ENCODE results near the gene OVOL1. TPM values are rescaled to one million over a fixed set of nuclear protein-coding genes. Genes with fewer than 3 reads are reported as not detected.
A peak's percentile ranks its signal among the peaks of the same experiment; 100 is the strongest.

Gene OVOL1
- total and polyA plus RNA-seq, 2 experiments from 2014 or later: 0.15 to 0.35 TPM

- Histone ChIP-seq H3K27ac (no peak overlapping the region), H3K4me3 (peak overlapping the region; percentile 48), H3K27me3 (no peaks in the 10 kb centered on the region), H3K4me1 (ENCODE audit: low read depth) (no peaks in the 10 kb centered on the region), H3K9me3 (ENCODE audit: low read depth) (no peaks in the 10 kb centered on the region), H3K36me3 (no peaks in the 10 kb centered on the region)
- peak in 1 of 2 donors; percentile 24 for DNase-seq (ENCODE audit: low read depth in 1 of 2, low spot score in 1 of 2)
- TF ChIP-seq CTCF (IDR thresholded peaks at IDR 0.05; ENCODE audit: low read depth, low read length): no peak
Observed at GRCh38 chr11:65817312-65817834, 30.5 kb downstream of the OVOL1 start.

DNA sequence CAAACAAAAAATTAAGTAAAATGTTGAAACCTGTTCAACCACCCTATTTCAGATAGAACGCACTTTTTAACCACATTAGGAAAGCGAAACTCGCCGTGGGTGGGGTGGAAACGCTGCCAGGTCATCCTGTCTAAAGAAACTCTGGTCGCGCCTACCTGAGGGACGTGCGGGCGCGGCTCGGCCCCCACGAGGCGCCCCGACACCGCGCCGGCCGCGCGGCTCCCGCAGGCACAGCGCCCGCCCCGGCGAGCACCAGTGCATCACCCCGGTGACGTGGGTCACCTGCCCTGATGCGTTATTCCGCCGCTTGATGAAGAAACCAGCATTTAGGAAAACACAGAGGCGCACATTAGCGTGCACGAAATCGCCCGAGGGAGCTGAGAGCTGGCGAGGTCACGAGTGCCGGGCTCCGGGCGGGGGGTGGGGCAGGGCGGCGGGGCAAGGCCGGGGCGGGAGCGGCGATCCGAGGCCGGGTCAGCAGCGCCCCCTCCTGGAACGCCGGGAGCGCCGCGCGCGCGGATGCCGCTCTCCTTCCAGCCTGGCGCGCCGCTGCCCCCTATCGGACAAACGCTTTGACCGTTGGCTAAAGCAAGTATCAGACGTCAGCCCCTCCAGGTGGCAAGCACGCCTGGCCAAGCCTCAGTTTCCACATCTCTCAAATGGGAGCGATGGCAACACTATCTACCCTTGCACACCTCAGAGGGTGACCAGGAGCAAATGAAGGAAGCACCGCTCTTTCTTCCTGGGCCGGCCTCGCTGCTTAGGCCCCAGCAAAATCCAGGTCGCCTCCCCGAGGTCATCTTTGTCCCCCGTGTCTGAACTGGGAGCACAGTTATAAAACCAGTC, 31.2 kb downstream of the OVOL1 start:
- peak; percentile 92 for TF ChIP-seq CTCF (IDR thresholded peaks at IDR 0.05; ENCODE audit: low read depth, low read length)
- H3K4me3 ChIP-seq: peak overlapping the region; percentile 48
- H3K9me3 ChIP-seq (ENCODE audit: low read depth): no peaks in the 10 kb centered on the region
- DNase-seq (ENCODE audit: low read depth in 1 of 2, low spot score in 1 of 2): peak; percentile 91 to 94
- peak overlapping the region; percentile 31 for H3K27ac ChIP-seq
- H3K27me3 ChIP-seq: no peaks in the 10 kb centered on the region
- H3K36me3 ChIP-seq: no peaks in the 10 kb centered on the region
- no peaks in the 10 kb centered on the region for H3K4me1 ChIP-seq (ENCODE audit: low read depth)

GRCh38 chr11:65821107-65821506, 34.2 kb downstream of the OVOL1 start:
- no peaks in the 10 kb centered on the region for H3K9me3 ChIP-seq (ENCODE audit: low read depth)
- no peaks in the 10 kb centered on the region for H3K27me3 ChIP-seq
- H3K4me3 ChIP-seq: no peak overlapping the region
- no peak for DNase-seq (ENCODE audit: low read depth in 1 of 2, low spot score in 1 of 2)
- no peak overlapping the region for H3K27ac ChIP-seq
- H3K36me3 ChIP-seq: no peaks in the 10 kb centered on the region
- H3K4me1 ChIP-seq (ENCODE audit: low read depth): no peaks in the 10 kb centered on the region
- TF ChIP-seq CTCF (IDR thresholded peaks at IDR 0.05; ENCODE audit: low read depth, low read length): no peak

- H3K4me1 ChIP-seq (ENCODE audit: low read depth): no peaks in the 10 kb centered on the region
- no peaks in the 10 kb centered on the region for H3K9me3 ChIP-seq (ENCODE audit: low read depth)
- no peaks in the 10 kb centered on the region for H3K27me3 ChIP-seq
- DNase-seq (ENCODE audit: low read depth in 1 of 2, low spot score in 1 of 2): no peak
- TF ChIP-seq CTCF (IDR thresholded peaks at IDR 0.05; ENCODE audit: low read depth, low read length): no peak
- no peaks in the 10 kb centered on the region for H3K36me3 ChIP-seq
- H3K27ac ChIP-seq: no peak overlapping the region
- H3K4me3 ChIP-seq: no peak overlapping the region
Observed at GRCh38 chr11:65822776-65823528, 36.1 kb downstream of the OVOL1 start.

GRCh38 chr11:65826984-65827735, 40.3 kb downstream of the OVOL1 start:
- H3K4me3 ChIP-seq: no peak overlapping the region
- TF ChIP-seq CTCF (IDR thresholded peaks at IDR 0.05; ENCODE audit: low read depth, low read length): no peak
- DNase-seq (ENCODE audit: low read depth in 1 of 2, low spot score in 1 of 2): no peak
- no peaks in the 10 kb centered on the region for H3K27me3 ChIP-seq
- no peaks in the 10 kb centered on the region for H3K4me1 ChIP-seq (ENCODE audit: low read depth)
- H3K36me3 ChIP-seq: no peaks in the 10 kb centered on the region
- H3K9me3 ChIP-seq (ENCODE audit: low read depth): no peaks in the 10 kb centered on the region
- no peak overlapping the region for H3K27ac ChIP-seq
